Keratinocyte (primary cell): ENCODE results near the gene ECE1.

Source experiments
- EZH2 ChIP-seq: IDR thresholded peaks from one replicate; pipeline ENCODE4 v1.6.1; 2012; ENCODE audit warnings: inconsistent platforms, mild to moderate bottlenecking, low read length, moderate library complexity
- TF ChIP-seq, protein P1 (sequence below), 3 experiments: IDR thresholded peaks in 1 of 3; conservative IDR thresholded peaks in 1 of 3; optimal IDR thresholded peaks in 1 of 3; 2 replicates in 2 of 3; 3 replicates in 1 of 3; pipeline versions ENCODE3 to v1.5.1; 2011; ENCODE audit warnings: low read length in 3 of 3, mild to moderate bottlenecking in 3 of 3, moderate library complexity in 2 of 3, control low read depth in 1 of 3, inconsistent platforms in 1 of 3; ENCODE audit not compliant: insufficient read depth in 2 of 3; ENCODE audit errors: extremely low read depth in 1 of 3

DNA sequence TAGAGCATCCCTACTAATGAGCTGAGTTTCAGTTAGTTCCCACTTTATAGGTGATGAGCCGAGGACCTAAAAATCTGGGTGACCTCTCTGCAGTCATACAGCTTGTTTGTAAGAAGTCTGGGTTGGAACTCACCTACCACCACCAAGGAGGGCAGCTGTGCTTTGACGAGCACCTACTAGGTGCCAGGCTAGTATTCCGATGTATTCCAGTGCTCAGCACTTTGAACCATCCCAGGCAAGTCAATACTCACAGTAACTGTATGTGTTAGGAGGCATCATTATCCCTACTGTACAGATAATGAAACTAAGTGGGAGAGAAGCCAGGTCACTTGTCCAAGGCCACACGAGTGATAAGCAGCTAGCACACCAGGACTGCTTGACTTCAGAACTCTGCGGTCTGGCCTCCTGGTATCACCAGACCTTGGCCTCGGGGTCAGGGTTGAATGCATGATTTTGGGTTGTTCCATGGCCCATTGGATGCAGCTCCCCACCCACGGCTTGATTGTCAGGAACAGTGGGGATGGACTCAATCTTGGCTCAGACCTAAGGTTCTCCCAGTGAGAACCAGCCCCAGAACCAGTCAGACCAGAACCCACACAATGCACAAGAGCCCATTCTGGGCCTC is 20.7 kb downstream of the ECE1 start:
- TF ChIP-seq, protein P1, sequence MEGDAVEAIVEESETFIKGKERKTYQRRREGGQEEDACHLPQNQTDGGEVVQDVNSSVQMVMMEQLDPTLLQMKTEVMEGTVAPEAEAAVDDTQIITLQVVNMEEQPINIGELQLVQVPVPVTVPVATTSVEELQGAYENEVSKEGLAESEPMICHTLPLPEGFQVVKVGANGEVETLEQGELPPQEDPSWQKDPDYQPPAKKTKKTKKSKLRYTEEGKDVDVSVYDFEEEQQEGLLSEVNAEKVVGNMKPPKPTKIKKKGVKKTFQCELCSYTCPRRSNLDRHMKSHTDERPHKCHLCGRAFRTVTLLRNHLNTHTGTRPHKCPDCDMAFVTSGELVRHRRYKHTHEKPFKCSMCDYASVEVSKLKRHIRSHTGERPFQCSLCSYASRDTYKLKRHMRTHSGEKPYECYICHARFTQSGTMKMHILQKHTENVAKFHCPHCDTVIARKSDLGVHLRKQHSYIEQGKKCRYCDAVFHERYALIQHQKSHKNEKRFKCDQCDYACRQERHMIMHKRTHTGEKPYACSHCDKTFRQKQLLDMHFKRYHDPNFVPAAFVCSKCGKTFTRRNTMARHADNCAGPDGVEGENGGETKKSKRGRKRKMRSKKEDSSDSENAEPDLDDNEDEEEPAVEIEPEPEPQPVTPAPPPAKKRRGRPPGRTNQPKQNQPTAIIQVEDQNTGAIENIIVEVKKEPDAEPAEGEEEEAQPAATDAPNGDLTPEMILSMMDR (optimal IDR thresholded peaks at IDR 0.05 in 1 of 3, IDR thresholded peaks at IDR 0.05 in 1 of 3, conservative IDR thresholded peaks at IDR 0.05 in 1 of 3; ENCODE audit: extremely low read depth in 1 of 3, insufficient read depth in 2 of 3, low read length in 3 of 3): no peak
- TF ChIP-seq EZH2: no peak
